Nephron (organoid): ENCODE results near the gene FJX1.
A peak's percentile ranks its signal among the peaks of the same experiment; 100 is the strongest.

ENCODE experiments used
- H3K27ac Mint-ChIP-seq, 3 experiments: 2 replicates each; pipeline ENCODE4 v1.8.0; 2020; ENCODE audit warnings: mixed read lengths in 3 of 3, mild to moderate bottlenecking in 2 of 3, moderate library complexity in 1 of 3
- H3K27me3 Mint-ChIP-seq: 2 replicates; pipeline ENCODE4 v1.8.0; 2021; ENCODE audit warnings: low read depth, mild to moderate bottlenecking, moderate library complexity, mixed read lengths
- H3K36me3 Mint-ChIP-seq: 2 replicates; pipeline ENCODE4 v1.8.0; 2020; ENCODE audit warnings: low read depth, mixed read lengths
- H3K4me1 Mint-ChIP-seq: 2 replicates; pipeline ENCODE4 v1.8.0; 2020; ENCODE audit warnings: mixed read lengths
- H3K4me3 Mint-ChIP-seq, 3 experiments: 2 replicates each; pipeline ENCODE4 v1.8.0; 2020; ENCODE audit warnings: mild to moderate bottlenecking in 3 of 3, mixed read lengths in 3 of 3, moderate library complexity in 2 of 3
- H3K9me3 Mint-ChIP-seq: 2 replicates; pipeline ENCODE4 v1.8.0; 2020; ENCODE audit warnings: mixed read lengths
- TF ChIP-seq, protein P1 (sequence below), 3 experiments: fragments of 200-600 bp; sonication (generic); IDR thresholded peaks; one replicate each; pipeline ENCODE4 v1.5.0; 2021; ENCODE audit warnings: antibody characterized with exemption in 3 of 3; ENCODE audit not compliant: unreplicated experiment in 3 of 3

The FJX1 gene

DNA sequence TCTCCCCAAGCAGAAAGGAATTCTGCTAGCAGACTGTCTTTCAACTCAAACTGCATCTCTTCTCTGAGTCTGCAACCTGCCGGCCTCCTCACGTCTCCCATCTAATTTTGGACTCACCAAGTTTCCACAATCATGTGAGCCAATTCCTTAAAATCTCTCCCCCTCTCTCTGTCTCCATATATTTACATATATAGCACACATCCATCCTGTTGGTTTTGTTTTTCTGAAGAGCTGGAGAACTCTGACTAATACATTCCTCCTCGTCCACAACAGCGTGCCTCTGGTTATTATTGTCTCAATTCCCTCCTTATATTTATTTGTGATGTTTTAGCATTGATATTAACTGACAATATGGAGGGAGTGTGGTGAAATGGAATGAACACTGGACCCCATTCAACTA is 29.6 kb upstream of the FJX1 start:
- Mint-ChIP-seq H3K27ac (peak overlapping the region in 2 of 3 experiments; percentile 55 to 59), H3K27me3 (peaks cover 7% of the 10 kb centered on the region), H3K4me1 (peaks cover 34% of the 10 kb centered on the region), H3K9me3 (no peaks in the 10 kb centered on the region), H3K36me3 (no peaks in the 10 kb centered on the region), H3K4me3 (no peak overlapping the region)
- TF ChIP-seq, protein P1, sequence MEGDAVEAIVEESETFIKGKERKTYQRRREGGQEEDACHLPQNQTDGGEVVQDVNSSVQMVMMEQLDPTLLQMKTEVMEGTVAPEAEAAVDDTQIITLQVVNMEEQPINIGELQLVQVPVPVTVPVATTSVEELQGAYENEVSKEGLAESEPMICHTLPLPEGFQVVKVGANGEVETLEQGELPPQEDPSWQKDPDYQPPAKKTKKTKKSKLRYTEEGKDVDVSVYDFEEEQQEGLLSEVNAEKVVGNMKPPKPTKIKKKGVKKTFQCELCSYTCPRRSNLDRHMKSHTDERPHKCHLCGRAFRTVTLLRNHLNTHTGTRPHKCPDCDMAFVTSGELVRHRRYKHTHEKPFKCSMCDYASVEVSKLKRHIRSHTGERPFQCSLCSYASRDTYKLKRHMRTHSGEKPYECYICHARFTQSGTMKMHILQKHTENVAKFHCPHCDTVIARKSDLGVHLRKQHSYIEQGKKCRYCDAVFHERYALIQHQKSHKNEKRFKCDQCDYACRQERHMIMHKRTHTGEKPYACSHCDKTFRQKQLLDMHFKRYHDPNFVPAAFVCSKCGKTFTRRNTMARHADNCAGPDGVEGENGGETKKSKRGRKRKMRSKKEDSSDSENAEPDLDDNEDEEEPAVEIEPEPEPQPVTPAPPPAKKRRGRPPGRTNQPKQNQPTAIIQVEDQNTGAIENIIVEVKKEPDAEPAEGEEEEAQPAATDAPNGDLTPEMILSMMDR (IDR thresholded peaks at IDR 0.05; ENCODE audit: unreplicated experiment in 3 of 3), result no peak

GRCh38 chr11:35589281-35589680 is 29.0 kb upstream of the FJX1 start:
- Mint-ChIP-seq H3K4me1 (peaks cover 34% of the 10 kb centered on the region), H3K27ac (peak overlapping the region in 1 of 3 experiments; percentile 59), H3K9me3 (no peaks in the 10 kb centered on the region), H3K36me3 (no peaks in the 10 kb centered on the region), H3K4me3 (no peak overlapping the region), H3K27me3 (peaks cover 7% of the 10 kb centered on the region)
- TF ChIP-seq, protein P1 (IDR thresholded peaks at IDR 0.05; ENCODE audit: unreplicated experiment in 3 of 3), result no peak

DNA sequence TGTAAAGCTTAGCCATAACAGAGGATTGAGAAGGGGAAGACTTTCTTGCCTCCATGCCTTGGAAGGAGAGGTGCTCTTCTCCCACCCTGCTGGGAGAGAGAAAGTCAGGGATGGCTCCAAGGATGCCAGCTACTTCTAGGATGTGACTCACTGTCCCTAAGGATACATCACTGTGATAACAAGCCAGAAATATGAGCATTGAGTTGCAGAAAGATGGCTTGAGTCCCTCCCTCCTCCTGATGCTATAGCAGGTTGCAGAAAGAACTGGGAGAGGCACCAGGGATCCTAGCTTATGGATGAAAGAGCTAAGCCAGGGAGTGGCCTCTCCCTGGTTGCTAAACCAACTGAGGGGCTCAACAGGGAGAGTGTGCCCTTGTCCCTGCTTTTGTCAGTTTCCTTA is 27.8 kb upstream of the FJX1 start:
- TF ChIP-seq, protein P1 (IDR thresholded peaks at IDR 0.05; ENCODE audit: unreplicated experiment in 3 of 3), result no peak
- H3K27me3 Mint-ChIP-seq, result peaks cover 7% of the 10 kb centered on the region
- H3K4me3 Mint-ChIP-seq, result no peak overlapping the region
- H3K4me1 Mint-ChIP-seq, result peaks cover 33% of the 10 kb centered on the region
- peaks cover 4% of the 10 kb centered on the region for H3K9me3 Mint-ChIP-seq
- H3K36me3 Mint-ChIP-seq, result no peaks in the 10 kb centered on the region
- no peak overlapping the region for H3K27ac Mint-ChIP-seq

- Mint-ChIP-seq H3K4me1 (peaks cover 12% of the 10 kb centered on the region), H3K9me3 (peaks cover 8% of the 10 kb centered on the region), H3K4me3 (no peak overlapping the region), H3K27ac (no peak overlapping the region), H3K36me3 (no peaks in the 10 kb centered on the region), H3K27me3 (peaks cover 4% of the 10 kb centered on the region)
- TF ChIP-seq, protein P1 (IDR thresholded peaks at IDR 0.05; ENCODE audit: unreplicated experiment in 3 of 3), result no peak
These were observed 25.1 kb upstream of the FJX1 start for GRCh38 chr11:35593143-35593542.

GRCh38 chr11:35594680-35595079 is 23.6 kb upstream of the FJX1 start:
- TF ChIP-seq, protein P1 (IDR thresholded peaks at IDR 0.05; ENCODE audit: unreplicated experiment in 3 of 3), result no peak
- Mint-ChIP-seq H3K27me3 (peaks cover 4% of the 10 kb centered on the region), H3K36me3 (no peaks in the 10 kb centered on the region), H3K4me3 (no peak overlapping the region), H3K4me1 (peaks cover 14% of the 10 kb centered on the region), H3K27ac (no peak overlapping the region), H3K9me3 (peaks cover 8% of the 10 kb centered on the region)

DNA sequence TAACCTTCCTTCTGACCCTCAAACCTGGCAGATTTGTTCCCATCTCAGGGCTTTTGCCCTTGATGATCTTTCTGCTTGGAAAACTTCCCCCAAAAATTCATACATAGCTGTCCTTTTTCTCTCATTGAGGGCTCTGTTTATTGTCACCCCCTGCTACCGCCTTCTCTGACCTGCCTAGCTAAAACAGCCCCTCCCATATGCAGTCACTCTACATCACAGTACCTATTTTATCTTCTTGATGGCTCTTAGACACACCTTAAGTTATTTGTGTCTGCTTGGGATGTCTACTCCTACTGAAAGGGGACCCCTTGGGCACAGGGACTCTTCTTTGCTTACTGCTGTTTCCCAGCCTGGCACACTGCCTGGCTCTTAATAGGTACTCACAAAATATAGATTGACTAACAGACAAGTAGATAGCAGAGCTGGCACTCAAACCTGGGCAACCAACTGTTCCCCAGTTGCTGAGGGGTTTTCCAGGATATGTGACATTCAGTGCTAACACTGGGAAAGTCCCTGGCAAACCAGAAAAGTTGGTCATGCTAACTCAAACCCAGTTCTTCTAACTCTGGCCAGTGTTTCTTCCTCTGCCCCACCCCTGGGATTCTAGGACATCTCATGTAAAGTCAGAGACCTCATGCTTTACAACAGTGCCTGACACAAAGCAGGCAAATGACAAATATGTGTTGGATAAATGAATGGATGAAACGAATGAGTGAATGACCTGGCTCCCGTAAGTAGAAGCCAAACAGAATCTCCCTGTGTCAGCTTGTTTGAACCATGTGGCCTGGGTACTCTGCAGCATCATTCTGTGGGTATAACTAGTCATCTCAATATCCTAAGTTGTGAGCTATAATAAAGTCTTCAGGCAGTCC is 19.8 kb upstream of the FJX1 start:
- TF ChIP-seq, protein P1 (IDR thresholded peaks at IDR 0.05; ENCODE audit: unreplicated experiment in 3 of 3), result no peak

More for the DNA sequence above, 19.8 kb upstream of the FJX1 start:
- H3K4me1 Mint-ChIP-seq, result peaks cover 36% of the 10 kb centered on the region
- H3K9me3 Mint-ChIP-seq, result peaks cover 8% of the 10 kb centered on the region
- H3K27ac Mint-ChIP-seq, result no peak overlapping the region
- H3K36me3 Mint-ChIP-seq, result no peaks in the 10 kb centered on the region
- H3K4me3 Mint-ChIP-seq, result no peak overlapping the region
- no peaks in the 10 kb centered on the region for H3K27me3 Mint-ChIP-seq
